CD4-positive, alpha-beta T cell treated with Interleukin-2 at 100 ng/mL for 4 hours (primary cell): ENCODE measurements around the gene ADD2.

Source experiments
- DNase-seq: peaks from one replicate; pipeline ENCODE4 v3.0.0-alpha.2; 2020; ENCODE audit warnings: low spot score

ADD2 gene

DNA sequence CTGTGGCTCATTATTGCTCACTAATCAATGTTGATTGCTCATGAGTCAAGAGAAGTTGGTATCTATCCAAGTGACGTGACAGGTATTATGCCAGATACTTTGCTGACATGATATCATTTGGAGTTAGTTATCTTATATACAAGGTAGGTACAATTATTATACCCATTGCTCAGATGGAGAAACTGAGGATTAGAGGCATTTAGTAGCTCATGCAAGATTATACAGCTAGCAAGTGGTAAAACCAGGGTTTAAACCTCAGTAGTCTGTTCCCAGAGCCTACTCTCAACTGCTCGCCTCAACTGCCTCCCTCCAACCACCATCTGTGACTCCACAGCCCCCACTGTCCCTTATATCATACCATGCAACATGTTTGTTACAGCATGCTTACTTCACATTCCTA is 16.3 kb upstream of the ADD2 start:
- no peak for DNase-seq

DNA sequence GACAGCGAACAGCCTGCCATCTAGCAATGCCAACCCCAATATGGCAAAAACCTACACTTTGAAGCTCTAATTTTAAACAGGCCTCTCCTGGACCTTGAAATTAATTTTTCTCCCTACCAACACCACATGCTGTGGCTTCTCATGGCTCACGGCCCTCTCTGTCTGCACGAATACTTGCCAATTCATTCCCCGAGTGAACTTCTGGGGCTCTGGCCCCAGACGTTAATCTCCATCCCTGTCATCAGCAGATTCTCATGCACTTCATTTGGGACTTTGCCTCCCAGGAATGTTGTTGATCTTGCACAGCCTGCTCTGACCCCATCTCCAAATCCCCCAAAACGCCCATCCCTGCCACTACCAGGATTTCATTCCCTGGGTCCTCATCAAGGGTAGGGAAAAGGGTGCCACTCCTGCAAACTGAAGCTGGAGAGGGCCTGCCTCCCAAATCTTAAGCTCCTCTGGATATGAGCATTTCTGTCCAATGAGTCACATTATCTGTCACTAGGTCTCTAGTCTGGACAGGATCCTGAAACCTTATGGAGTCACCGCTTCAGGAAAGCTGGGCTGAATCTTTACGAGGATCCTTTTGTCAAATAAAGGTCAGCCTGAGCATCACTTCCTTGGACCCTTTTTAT is 12.0 kb upstream of the ADD2 start:
- no peak for DNase-seq

DNA sequence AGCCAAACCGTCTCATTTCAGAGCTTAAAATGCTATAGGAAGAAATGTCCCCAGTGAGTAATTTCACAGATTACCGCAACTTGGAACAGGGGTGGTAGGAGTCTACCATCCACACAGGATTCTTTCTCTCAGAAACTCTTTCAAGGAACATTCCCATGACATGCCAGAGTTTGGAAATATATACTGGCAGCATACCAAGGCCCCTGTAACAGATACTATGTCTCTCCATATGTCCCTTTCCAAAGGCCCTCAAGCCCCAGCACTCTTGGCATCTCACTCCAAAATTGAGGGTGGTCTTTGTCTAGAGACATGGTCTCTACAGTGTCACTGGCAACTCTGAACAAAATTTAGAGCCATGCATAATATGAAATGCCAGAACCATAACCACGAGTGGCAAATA is 11.5 kb upstream of the ADD2 start:
- DNase-seq = no peak

DNA sequence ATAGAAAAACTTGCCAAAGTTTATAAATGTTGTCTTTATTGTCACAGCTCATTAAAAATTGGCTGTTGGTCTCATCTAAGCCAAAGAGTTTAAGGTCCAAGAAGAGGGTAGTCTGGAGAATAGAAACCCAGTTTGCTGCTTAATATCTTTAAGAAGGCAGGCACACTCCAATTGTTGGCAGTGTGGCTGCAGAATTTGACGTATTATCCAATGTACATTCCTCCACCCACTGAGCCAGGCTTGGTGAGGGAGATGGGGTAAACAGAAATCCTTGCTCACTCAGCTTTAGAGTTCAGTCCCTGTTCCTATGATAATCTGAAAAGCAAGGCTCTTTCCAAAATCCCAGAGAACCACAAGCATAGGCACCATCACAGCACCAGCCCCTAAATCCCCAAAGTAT is 10.7 kb upstream of the ADD2 start:
- DNase-seq = no peak

DNA sequence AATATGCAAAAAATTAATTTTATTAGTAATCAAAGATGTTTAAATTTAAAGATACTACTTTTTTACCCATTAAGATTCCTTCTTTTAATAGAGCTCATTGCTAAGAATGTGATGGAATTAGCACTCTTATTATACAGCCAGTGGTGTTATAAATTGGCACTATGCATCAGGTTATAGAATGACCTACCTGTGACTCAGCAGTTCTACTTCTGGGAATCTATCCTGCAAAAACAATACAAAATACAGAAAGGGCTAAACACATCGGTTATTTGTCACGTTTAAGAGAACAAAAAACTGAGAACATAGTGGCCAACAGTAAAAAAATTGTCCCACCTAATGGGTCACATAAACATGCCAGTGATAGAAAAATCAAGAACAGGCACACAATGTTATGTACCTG is 9.4 kb upstream of the ADD2 start:
- DNase-seq = no peak

DNA sequence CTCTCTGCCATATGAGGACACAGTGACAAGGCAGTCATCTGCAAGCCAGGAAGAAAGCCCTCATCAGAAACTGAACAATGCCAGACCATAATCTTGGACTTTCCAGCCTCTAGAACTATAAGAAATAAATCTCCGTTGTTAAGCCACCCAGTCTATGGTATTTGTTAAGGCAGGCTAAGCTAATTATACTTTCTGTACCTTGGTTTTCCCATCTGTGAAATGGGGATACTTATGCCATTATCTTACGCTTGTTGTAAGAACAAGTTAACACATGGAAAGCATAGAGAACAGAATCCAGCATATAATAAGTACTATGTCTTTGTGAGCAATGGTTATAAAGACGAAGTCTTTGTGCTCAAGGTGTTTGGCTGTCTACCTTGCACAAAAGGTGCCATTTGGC is 8.3 kb upstream of the ADD2 start:
- no peak for DNase-seq

DNA sequence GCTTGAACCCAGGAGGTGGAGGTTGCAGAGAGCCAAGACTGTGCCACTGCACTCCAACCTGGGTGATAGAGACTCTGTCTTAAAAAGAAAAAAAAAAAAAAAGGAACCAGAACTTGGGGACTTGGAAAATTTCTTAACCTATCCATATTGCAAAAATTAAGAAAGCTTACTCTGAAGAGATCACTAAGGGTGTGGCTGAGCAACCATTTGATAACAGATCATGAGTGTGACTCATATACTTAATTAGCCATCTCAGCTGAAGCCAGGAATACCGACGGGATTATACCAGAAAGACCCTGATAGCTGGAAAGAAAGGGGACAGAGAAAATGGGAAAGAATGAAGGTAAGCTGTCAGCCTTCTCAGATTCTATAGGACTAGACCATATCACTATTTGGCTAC is 7.1 kb upstream of the ADD2 start:
- no peak for DNase-seq

DNA sequence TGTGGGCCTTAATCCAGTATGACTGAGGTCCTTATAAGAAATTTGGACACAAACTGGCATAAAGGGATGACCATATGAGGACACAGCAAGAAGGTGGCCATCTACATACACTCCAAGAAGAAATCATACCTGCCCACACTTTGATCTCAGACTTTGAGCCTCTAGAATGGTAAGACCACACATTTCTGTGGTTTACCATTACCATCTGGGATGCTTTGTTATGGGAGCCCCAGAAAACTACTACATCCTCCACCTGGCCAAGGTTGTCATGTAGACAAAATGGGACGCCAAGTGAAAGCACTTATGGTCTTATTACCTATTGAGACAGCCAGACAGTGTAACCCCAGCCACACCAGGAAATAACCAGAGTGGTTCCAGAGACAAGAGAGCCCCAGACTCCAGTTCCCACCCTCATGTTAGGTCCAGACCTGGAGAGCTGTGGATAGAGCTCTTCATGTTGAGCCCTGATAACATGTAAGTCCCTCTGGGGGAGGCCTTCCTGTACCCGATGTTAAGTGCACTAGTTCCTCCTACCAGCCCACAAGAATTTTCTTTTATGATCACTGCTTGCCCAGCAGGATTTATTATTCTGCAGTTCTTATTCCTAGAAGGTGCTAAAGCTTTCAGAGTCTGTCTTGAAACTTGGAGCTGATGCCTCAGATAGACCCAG is 4.6 kb upstream of the ADD2 start:
- DNase-seq = no peak

DNA sequence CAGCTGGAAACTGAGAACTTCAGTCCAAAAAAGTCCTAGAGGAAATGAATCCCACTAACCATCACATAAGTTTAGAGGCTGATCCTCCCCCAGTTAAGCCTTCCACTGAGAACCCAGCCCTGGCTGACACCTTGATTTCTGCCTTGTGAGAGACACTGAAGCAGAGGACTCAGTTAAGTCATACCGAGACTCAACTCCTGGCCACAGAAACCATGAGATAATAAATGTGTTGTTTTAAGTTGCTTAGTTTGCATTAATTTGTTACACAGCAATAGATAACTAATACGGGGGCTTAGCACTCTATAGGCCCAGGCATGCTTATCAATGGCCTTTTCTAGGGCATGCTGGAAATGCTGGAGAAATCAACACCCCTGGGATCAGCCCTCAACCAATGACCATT is 3.4 kb upstream of the ADD2 start:
- no peak for DNase-seq

DNA sequence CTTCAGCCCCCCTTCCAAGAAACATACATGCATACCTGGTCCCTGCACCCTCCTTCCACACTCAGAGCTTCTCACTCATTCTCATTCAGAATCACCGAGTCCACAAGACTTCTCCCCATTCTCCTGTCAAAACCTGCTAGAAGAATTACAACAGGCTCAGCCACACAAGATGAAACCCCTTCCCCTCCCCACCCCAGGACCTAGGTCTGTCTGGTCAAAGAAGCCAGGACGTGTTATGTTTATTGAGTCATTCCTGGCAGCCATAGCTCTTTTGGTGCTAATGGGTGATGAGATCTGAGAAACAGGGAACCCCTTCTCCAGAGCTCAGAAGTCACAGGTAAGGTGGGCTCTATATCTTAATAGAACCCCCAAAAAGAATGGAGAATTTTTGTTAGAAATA is 1.4 kb upstream of the ADD2 start:
- DNase-seq = no peak

DNA sequence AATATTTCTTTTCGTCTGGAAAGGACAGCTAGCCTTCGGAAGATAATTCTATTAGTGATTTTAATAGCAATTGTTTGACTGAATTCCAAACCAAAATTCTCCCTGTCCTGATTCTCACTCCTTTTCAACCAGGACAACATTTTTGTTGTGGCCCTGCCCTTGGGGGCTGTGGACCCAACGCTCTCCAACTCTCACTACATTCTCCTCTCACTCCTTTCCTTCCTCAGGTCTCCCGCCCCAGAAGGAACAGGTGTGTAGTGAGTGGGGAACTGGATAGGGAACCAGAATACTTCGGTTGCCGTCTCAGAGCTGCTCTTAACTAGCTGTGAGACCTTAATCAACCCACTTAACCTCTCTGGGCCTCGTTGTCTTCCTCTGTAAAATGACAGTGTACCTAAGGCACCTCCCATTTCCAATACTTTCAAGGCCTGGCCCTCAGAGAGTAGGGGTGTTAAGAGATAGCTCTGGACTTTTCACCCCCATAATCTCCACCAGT is 638 bp upstream of the ADD2 start:
- DNase-seq = no peak

DNA sequence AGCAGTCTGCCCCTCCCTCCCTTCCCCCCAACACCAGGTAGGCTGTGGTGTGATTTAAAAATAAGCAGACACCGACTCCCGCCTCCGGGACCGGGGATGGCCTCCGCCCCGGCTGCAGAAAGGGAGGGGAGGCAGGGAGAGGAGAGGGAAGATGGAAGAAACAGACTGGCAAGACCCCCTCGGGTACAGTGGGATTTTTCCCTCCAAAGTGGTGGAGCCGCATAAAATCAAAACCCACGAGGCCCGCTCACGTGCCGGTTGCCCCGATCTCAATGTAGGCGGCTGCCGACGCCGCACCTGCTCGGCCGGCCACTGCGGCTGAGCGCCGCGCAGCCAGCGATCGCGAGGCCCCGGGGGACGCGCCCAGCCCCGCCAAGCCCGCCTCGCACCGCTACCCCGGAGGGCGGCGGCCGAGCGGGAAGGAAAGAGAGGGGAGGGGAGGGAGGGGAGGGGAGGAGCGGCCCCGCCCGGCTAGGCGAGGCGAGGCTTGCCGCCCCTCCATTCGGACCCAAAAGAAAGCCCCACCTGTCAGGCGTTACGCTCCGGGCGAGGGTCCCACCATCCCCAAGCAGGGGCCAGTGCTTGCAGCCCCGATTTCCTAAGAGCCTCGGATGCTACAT is 811 bp downstream of the ADD2 start:
- DNase-seq = no peak

DNA sequence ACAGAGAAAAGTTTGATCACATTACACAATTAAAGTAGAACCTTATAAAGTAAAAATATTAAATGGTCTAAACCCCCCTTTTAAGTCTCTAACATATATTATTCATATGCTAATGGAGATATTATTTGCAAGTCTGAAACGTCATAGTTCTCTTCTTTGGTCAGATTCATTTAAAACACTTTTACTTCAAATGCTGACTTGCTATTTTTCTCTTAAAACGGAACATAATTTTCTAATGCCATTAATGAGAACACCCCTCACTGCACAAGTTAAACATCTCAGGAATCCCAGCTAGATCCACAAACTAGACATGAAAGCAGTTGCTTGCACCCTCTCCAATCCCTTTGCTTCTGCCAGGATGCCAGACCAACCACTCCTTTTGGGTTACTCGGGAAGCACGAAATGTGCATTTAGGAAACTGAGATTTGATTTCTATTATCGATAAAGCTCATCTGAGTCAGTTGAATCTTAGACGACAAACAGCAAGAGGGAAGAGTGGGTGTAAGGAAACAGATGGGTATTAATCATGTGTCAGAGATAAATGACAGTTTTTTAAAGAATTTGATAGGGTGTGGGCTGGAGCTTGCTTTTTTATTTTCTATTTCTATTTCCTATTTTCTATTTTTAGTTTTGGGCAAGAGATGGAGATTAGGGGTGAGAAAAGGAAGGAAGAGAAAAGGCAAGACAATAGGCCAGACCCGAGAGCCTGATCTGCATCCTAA is 1.5 kb downstream of the ADD2 start:
- no peak for DNase-seq

DNA sequence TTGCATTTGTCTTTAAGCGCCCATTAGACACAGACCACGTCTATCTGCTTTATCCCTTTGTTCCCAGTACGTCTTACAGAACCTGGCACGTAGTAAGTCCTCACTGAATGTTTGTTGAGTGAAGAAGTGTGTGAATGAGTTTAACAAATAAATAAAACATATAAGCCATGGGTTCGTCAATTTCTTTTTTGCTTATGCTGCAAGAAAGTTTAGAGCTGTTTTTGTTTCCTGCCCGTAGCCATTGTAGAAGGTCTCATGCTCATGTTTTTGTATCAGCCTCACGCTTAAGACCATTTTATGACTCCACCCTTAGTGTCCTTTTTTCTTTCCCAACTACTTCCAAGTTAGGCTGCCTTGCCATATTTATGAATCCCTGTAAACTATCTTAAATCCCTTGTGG is 2.5 kb downstream of the ADD2 start:
- no peak for DNase-seq

DNA sequence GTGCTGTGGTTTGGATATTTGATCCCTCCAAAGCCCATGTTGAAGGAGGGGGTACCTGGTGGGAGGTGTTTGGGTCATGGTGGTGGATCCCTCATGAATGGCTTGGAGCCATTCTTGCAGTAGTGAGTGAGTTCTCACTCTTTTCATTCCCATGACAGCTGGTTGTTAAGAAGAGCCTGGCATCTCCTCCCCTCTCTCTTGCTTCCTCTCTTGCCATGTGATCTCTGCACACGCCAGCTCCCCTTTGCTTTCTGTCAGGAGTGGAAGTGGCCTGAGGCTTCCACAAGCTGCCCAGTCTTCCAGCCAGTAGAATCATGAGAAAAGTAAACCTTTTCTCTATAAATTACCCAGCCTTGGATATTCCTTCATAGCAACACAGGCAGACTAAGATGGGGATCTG is 8.6 kb downstream of the ADD2 start:
- DNase-seq = no peak

DNA sequence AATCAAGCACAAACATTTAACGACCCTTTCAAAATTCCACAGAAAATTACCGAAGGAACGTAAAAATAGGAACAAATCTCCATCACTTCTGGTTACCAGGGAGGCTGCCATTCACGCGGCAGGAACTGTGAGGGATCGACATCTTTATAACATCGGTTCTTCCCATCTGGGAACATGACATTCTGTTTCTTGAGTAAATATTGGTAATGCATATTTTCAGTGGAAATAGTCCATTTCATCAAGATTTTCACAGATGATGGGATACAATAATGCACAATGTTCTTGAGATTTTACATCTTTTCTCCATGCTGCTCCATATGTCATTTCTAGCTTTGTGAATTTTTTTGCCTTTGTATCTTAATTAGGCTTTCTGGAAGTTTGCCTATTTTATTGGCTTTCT is 10.0 kb downstream of the ADD2 start:
- no peak for DNase-seq

DNA sequence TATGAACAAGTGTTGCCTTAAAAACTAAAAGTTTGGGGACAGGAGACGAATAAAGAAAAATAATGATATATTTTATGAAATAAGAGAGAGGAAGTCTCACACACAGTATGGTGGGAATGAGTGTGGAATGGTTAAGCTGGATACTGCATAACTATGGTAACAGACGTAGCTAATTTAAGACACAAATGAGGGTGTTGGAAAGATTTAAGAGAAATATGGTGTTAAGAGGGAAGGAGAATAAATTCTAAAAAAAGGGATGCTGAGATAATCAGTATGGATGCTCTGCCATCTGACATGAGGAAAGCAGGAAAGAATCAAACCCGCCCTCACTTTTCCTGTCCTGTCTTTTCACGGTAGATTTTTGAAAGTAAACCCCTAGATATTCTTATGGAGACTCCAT is 10.6 kb downstream of the ADD2 start:
- DNase-seq = no peak

DNA sequence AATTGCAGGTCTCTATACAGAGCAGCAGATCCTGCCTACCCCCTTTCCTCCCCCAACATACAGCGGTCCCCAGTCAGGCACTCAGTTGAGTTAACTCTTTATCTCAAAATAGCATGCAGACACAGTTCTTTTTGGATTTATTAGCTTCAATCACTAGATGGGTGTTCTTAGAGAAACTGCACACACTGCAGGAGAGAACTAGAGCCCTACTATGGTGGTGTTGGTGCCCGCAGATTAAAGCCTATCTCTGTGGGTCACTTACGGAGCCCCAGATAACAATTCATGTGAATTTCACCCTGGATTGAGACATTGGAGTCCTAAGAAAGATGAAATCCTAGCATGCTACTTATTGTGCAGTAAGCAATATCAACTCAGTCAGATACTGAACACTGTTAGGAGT is 11.9 kb downstream of the ADD2 start:
- DNase-seq = no peak

DNA sequence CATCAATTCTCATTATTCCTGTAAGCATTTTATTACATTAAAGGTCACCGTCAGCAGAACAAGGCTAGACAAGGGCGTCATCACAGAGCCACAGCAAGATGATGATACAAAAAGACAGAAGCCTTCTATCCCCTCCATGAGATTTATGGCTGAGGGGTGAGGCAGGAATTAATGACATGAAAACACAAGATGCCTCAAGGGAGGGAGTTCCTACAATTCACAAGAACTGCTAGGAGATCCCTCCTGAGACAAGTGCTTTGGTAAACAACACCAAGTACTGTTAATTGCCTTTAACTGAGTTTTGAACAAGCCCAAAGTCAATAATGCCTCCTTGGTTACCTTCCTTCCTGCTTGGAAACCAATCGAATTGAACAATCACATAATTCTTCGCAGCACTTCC is 14.1 kb downstream of the ADD2 start:
- no peak for DNase-seq

DNA sequence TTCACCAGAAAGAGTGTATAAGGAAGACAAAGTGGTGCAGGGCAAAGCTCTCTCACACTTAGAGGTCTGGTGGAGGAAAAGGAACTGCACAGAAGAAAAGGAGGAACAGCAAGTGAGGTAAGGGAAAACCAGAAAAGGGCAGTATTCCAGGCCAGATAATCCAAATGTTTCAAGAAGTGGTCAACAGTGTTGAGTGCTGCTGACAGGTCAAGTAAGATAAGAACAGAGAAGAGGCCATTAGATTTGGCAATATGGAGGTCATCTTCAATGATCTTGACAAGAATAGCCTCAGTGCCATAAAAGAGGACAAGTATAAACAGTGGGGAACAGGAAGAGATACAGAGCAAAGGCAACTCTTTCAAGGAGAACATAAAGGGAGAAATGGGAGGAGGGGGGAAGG is 15.0 kb downstream of the ADD2 start:
- no peak for DNase-seq

DNA sequence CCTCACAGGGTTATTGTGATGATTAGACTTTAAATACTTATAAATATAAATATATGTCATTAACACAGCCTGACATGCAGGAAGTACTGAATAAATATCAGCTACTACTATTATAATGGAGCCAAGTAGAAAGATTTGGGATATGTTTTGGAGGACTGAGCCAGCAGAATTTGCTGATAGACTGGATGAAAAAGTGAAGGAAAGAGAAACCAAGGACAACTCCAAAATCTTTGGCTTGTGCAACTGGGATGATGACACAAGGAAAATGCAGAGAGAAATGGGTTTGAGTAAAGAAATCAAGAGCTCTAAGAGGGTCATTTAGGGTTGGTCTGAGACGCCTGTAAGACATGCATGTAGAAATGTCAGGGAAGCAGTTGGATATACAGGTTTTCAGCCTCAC is 15.6 kb downstream of the ADD2 start:
- DNase-seq = no peak

DNA sequence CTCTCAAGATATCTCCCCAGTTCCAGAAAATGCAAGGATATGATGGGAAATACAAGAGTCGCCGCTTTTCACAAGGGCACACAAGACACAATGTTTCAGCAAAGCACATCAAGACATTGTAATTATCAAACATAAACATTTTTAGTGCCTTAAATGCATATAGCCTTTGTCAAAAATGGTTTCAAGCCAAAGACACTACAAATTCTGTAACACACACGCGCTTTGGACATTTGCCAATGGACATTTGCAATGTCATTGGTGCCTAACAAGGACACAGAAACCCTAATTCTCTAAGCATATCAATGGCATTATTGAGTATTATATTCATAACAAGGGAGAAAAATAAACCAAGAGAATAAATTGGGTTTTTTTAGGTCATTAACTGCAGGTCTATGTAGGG is 16.1 kb downstream of the ADD2 start:
- no peak for DNase-seq

DNA sequence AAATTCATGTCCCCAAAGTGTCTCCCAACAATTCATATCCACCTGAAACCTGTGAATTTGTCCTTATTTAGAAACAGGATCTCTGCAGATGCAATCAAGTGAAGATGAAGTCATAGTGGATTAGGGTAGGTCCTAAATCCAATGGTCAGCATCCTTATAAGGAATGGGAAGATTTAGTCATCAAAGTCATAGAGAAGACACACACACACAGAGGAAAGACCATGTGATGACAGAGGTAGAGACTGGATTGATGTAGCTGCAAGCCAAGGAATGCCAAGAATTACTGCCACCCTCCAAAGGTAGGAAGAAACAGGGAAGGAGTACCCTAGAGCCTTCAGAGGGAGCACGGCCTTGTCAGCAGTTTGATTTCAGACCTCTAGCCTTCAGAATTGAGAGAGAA is 17.7 kb downstream of the ADD2 start:
- DNase-seq = no peak
